HCT116 (cell line): ENCODE results near the gene MRPL34. TPM values are rescaled to one million over a fixed set of nuclear protein-coding genes. Genes with fewer than 3 reads are reported as not detected.

Source experiments
- FOSL1 ChIP-seq: IDR thresholded peaks from 2 replicates; pipeline ENCODE4 v1.6.1; 2012; ENCODE audit warnings: low read depth
- JUND ChIP-seq: IDR thresholded peaks from 2 replicates; pipeline ENCODE4 v1.6.1; 2012
- SP1 ChIP-seq: IDR thresholded peaks from 2 replicates; pipeline ENCODE4 v1.6.1; 2012; ENCODE audit warnings: low read depth
- total RNA-seq: library from RNA; stranded (reverse); gene quantifications from one replicate; pipeline ENCODE4 v1.2.1, GENCODE V29; 2021; ENCODE audit not compliant: unreplicated experiment
- TF ChIP-seq, protein P1 (sequence below): IDR thresholded peaks from 2 replicates; pipeline ENCODE4 v1.6.1; 2011; ENCODE audit warnings: mild to moderate bottlenecking, low read length, moderate library complexity; ENCODE audit not compliant: insufficient replicate concordance; ENCODE audit errors: extremely low read depth

Gene MRPL34
- total RNA-seq, 1 experiment from 2014 or later, result 114 TPM

DNA sequence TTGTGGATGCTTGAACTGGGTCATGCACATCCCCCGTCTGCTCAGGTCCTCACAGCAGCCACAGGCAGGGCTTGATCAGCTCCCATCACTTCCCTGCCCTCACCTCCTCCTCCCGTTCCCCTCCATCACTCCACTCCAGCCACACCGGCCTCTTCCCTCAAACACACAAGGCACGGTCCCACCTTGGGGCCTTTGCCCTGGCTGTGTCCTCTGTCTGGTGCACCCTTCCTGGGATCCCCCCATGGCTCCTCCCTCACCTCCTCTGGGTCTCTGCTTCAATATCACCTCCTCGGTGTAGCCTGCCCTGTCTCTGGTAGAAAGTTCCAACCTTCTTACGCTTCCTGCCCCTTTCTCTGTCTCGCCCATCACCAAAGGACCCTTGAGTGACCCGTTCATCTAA, 47.7 kb downstream of the MRPL34 start (continued):
- TF ChIP-seq SP1 (no peak), JUND (no peak), FOSL1 (no peak)
- TF ChIP-seq, protein P1, sequence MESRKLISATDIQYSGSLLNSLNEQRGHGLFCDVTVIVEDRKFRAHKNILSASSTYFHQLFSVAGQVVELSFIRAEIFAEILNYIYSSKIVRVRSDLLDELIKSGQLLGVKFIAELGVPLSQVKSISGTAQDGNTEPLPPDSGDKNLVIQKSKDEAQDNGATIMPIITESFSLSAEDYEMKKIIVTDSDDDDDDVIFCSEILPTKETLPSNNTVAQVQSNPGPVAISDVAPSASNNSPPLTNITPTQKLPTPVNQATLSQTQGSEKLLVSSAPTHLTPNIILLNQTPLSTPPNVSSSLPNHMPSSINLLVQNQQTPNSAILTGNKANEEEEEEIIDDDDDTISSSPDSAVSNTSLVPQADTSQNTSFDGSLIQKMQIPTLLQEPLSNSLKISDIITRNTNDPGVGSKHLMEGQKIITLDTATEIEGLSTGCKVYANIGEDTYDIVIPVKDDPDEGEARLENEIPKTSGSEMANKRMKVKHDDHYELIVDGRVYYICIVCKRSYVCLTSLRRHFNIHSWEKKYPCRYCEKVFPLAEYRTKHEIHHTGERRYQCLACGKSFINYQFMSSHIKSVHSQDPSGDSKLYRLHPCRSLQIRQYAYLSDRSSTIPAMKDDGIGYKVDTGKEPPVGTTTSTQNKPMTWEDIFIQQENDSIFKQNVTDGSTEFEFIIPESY, result no peak

Other genes with a start within 250 kb of the MRPL34 start
- gene HAUS8, start 230.4 kb upstream of the MRPL34 start, total RNA-seq, result 23.6 TPM
- 74.6 TPM for gene MYO9B, start 230.1 kb upstream of the MRPL34 start, total RNA-seq
- 27.5 TPM for gene USE1, start 90.5 kb upstream of the MRPL34 start, total RNA-seq
- 39.8 TPM for gene OCEL1, start 79.6 kb upstream of the MRPL34 start, total RNA-seq
- 88.0 TPM for gene NR2F6, start 60.0 kb upstream of the MRPL34 start, total RNA-seq
- gene USHBP1, start 41.1 kb upstream of the MRPL34 start, total RNA-seq, result 0.15 TPM
- gene BABAM1, start 38.4 kb upstream of the MRPL34 start, total RNA-seq, result 93.3 TPM
- 14.8 TPM for gene ANKLE1, start 24.0 kb upstream of the MRPL34 start, total RNA-seq
- gene ABHD8, start 2.4 kb upstream of the MRPL34 start, total RNA-seq, result 5.2 TPM
- 68.6 TPM for gene DDA1, start 3.7 kb downstream of the MRPL34 start, total RNA-seq
- gene ANO8, start 29.0 kb downstream of the MRPL34 start, total RNA-seq, result 22.9 TPM
- 73.0 TPM for gene GTPBP3, start 31.7 kb downstream of the MRPL34 start, total RNA-seq
- 0.47 TPM for gene PLVAP, start 71.5 kb downstream of the MRPL34 start, total RNA-seq
- not detected for gene CCDC194, start 88.3 kb downstream of the MRPL34 start, total RNA-seq
- gene BST2, start 99.8 kb downstream of the MRPL34 start, total RNA-seq, result 5.4 TPM
- 91.7 TPM for gene MVB12A, start 114.2 kb downstream of the MRPL34 start, total RNA-seq
- 3.4 TPM for gene TMEM221, start 142.8 kb downstream of the MRPL34 start, total RNA-seq
- not detected for gene NXNL1, start 155.1 kb downstream of the MRPL34 start, total RNA-seq
- 22.5 TPM for gene SLC27A1, start 164.7 kb downstream of the MRPL34 start, total RNA-seq
- 68.5 TPM for gene PGLS, start 205.8 kb downstream of the MRPL34 start, total RNA-seq
- gene COLGALT1, start 249.8 kb downstream of the MRPL34 start, total RNA-seq, result 86.0 TPM